Chondrocyte (in vitro differentiated cells): ENCODE data around the gene LAMA5. TPM values are rescaled to one million over a fixed set of nuclear protein-coding genes. Genes with fewer than 3 reads are reported as not detected.
A peak's percentile ranks its signal among the peaks of the same experiment; 100 is the strongest.

Source experiments
- DNase-seq: peaks from one replicate; pipeline ENCODE4 v3.0.0; 2021; ENCODE audit warnings: mixed read lengths, low spot score
- H3K27ac Mint-ChIP-seq: one replicate; pipeline ENCODE4 v1.8.0; 2021; ENCODE audit warnings: mild to moderate bottlenecking, moderate library complexity, mixed read lengths; ENCODE audit not compliant: unreplicated experiment
- H3K27me3 Mint-ChIP-seq: 2 replicates; pipeline ENCODE4 v1.8.0; 2021; ENCODE audit warnings: low read depth, mixed read lengths
- H3K36me3 Mint-ChIP-seq: 2 replicates; pipeline ENCODE4 v1.8.0; 2021; ENCODE audit warnings: low read depth, mixed read lengths
- H3K4me1 Mint-ChIP-seq: 2 replicates; pipeline ENCODE4 v1.8.0; 2021; ENCODE audit warnings: low read depth, mild to moderate bottlenecking, mixed read lengths
- H3K4me3 Mint-ChIP-seq: one replicate; pipeline ENCODE4 v1.8.0; 2021; ENCODE audit warnings: mild to moderate bottlenecking, moderate library complexity, mixed read lengths; ENCODE audit not compliant: unreplicated experiment
- H3K9me3 Mint-ChIP-seq: 2 replicates; pipeline ENCODE4 v1.8.0; 2021; ENCODE audit warnings: low read depth, mixed read lengths
- total RNA-seq: library from RNA; stranded (reverse); gene quantifications from 3 replicates; pipeline ENCODE4 v1.2.1, GENCODE V29; 2021
- TF ChIP-seq, protein P1 (sequence below): fragments of 200-600 bp; sonication (generic); IDR thresholded peaks from 2 replicates; pipeline ENCODE4 v1.5.0; 2021; ENCODE audit warnings: antibody characterized with exemption, mild to moderate bottlenecking, moderate library complexity

LAMA5 gene
- total RNA-seq, 1 donor from 2014 or later, result 368 TPM

DNA sequence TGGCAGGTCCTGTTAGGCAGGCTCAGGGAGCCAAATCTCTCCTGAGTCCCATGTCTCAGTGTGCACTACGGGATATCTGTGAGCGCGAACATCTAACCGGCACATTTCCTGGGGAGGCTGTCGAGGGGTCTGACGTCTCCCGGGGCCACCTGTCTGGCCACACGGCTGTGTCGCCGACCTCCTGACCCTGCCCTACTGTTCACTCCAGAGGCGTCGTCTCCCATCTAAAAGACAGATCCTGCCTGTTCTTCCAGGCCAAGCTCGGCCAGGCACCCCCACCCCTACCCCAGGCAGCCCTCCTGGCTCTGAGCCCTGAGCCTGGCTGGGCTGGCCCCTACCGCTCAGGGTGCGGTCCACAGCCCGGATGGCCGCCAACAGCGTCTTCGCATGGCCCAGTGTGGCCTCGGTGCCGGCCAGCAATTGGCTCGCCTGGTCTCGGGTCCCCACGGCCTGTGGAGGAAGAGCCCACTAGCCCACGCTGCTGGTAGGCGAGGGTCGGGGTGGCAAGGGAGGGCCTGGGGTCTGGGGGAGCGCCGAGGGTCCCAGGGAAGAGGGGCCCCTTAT is 47.7 kb downstream of the LAMA5 start:
- no peaks in the 10 kb centered on the region for H3K4me1 Mint-ChIP-seq
- TF ChIP-seq, protein P1, sequence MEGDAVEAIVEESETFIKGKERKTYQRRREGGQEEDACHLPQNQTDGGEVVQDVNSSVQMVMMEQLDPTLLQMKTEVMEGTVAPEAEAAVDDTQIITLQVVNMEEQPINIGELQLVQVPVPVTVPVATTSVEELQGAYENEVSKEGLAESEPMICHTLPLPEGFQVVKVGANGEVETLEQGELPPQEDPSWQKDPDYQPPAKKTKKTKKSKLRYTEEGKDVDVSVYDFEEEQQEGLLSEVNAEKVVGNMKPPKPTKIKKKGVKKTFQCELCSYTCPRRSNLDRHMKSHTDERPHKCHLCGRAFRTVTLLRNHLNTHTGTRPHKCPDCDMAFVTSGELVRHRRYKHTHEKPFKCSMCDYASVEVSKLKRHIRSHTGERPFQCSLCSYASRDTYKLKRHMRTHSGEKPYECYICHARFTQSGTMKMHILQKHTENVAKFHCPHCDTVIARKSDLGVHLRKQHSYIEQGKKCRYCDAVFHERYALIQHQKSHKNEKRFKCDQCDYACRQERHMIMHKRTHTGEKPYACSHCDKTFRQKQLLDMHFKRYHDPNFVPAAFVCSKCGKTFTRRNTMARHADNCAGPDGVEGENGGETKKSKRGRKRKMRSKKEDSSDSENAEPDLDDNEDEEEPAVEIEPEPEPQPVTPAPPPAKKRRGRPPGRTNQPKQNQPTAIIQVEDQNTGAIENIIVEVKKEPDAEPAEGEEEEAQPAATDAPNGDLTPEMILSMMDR, result no peak
- DNase-seq, result no peak
- H3K9me3 Mint-ChIP-seq, result no peaks in the 10 kb centered on the region
- H3K36me3 Mint-ChIP-seq, result peaks cover 18% of the 10 kb centered on the region
- no peak overlapping the region for H3K4me3 Mint-ChIP-seq
- H3K27me3 Mint-ChIP-seq, result no peaks in the 10 kb centered on the region
- H3K27ac Mint-ChIP-seq, result no peak overlapping the region

DNA sequence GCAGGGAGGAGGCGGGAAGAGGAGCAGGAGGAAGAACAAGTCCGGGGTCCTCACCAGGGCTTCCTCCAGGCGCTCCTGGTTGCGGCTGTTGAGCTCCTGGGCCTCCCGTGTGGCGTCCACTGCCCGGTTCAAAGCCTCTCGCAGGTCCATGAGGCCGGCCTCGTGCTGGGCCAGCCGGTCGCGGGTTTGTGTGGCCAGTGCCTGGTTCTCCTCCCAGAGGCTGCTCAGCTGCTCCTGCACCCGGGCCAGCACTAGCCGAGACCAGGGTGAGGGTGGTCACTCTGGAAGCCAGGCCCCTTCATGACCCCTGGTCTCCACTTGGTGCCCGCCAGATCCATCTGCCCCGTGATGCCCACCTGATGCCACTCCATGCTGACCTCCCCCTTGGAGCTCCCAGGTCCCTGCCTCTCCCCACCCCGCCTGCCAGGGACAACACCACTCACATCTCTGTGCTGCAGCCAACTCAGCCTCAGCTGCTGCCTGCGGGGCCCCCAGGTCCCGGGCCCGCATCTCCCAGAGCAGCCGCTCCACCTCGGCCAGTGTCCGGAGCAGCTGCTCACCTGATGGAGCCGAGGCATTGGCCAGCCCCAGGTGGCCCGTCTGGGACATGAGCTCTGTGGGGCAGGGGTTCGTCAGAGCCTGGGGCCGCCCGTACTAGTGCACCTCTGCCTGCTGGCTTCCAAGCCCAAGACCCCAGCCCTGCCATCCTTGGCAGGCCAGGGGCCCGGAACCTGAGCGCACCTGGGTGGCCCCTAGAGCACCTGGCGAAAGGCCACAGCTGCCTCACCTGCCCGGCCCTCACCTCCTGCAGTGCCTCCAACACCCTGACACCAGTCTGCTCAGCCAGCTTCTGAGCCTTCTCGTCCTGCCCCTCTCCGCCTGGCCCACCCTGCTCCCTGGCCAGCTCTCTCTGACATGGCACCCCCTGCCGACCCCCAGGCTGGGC is 48.4 kb downstream of the LAMA5 start:
- no peak overlapping the region for H3K4me3 Mint-ChIP-seq
- peaks cover 15% of the 10 kb centered on the region for H3K36me3 Mint-ChIP-seq
- TF ChIP-seq, protein P1, result no peak
- no peaks in the 10 kb centered on the region for H3K27me3 Mint-ChIP-seq
- H3K4me1 Mint-ChIP-seq, result no peaks in the 10 kb centered on the region
- H3K9me3 Mint-ChIP-seq, result no peaks in the 10 kb centered on the region
- DNase-seq, result no peak
- H3K27ac Mint-ChIP-seq, result peak overlapping the region; percentile 5

DNA sequence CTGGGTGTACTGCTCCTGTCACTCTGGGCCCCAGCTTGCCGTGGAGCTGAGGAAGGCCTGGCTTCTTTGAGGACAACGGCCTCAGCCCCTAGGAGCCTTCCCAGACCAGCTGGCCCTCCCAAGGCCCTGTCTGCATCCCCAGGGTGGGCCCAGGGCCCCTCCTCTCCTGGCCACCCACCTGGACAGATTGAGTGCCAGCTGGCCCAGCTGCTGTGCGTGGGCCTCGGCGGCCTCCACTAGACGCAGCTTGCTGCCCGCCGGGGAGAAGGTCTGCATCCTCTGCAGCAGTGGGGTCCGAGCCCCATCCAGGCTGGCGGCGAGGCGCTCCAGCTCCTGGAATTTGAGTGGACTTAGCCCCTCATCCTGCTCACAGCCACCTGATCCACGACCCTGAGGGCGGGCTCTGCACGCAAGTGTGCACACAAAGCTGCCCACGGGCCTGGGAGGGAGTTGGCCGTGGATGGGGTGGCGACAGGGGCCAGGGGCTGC is 49.9 kb downstream of the LAMA5 start:
- DNase-seq, result no peak
- H3K27me3 Mint-ChIP-seq, result no peaks in the 10 kb centered on the region
- H3K36me3 Mint-ChIP-seq, result peaks cover 15% of the 10 kb centered on the region
- no peak overlapping the region for H3K27ac Mint-ChIP-seq
- H3K4me1 Mint-ChIP-seq, result no peaks in the 10 kb centered on the region
- TF ChIP-seq, protein P1, result no peak
- no peaks in the 10 kb centered on the region for H3K9me3 Mint-ChIP-seq
- no peak overlapping the region for H3K4me3 Mint-ChIP-seq

DNA sequence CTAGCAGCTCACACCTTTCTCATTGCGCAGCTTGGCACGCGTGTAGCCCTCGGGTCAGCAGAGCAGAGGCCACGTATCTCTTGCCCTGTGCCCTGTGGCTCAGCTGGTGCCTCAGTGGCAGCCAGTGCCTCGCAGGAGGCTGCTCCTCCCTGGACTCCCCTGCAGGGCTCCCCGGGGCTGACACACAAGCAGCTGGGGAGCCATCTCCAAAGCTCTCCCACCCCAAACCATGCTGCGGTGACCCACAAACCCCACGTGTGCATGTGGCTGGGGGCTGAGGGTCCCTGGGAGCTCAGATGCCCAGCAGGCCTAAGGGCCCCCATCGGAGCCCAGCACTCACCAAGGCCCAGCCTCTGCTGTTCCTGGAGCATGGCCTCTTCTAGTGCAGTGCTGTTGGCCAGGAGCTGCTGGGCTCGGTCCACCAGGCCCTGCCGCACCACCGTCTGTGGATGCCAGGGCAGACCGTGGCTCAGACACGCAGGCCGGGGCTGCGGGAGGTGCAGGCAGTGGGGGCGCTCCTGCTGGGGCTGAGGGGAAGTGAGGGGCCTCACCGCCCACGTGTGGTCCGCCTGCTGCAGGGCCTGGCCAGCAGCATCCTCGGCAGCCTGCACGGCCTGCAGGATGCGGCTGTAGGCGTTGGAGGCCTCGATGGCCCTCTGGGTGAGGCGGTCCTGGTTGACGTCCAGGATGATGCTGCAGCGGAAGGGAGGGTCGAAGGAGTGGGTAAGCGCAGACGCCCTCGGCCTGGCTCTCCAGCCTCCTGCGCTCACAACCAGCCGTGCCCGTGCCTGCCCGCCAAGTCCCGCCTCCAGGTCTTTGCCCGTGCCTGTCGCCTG is 50.6 kb downstream of the LAMA5 start:
- H3K27ac Mint-ChIP-seq, result no peak overlapping the region
- no peak for DNase-seq
- H3K4me1 Mint-ChIP-seq, result no peaks in the 10 kb centered on the region
- TF ChIP-seq, protein P1, result no peak
- no peak overlapping the region for H3K4me3 Mint-ChIP-seq
- H3K9me3 Mint-ChIP-seq, result no peaks in the 10 kb centered on the region
- H3K36me3 Mint-ChIP-seq, result peaks cover 14% of the 10 kb centered on the region
- H3K27me3 Mint-ChIP-seq, result no peaks in the 10 kb centered on the region

DNA sequence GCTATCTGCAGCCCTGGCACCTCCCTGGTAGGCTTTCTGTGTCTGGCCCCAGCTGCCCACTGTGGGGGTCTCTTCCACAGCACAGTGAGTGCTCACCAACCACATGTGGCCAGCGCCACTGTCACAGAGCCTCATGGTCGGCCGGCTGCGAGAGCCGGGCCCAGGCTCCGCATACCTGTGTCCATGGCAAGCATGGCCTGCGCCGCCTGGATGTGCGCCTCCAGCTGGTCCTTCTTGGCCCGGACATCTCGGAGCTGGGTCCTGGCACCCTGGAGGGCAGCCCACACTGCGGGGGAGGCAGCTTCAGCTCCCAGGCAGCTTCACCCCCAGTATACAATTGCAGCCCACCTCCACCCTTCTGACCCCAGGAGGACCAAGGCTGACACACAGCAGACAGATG is 51.3 kb downstream of the LAMA5 start:
- H3K27ac Mint-ChIP-seq, result no peak overlapping the region
- TF ChIP-seq, protein P1, result no peak
- H3K4me1 Mint-ChIP-seq, result no peaks in the 10 kb centered on the region

More for the DNA sequence above, 51.3 kb downstream of the LAMA5 start:
- Mint-ChIP-seq H3K4me3 (no peak overlapping the region), H3K27me3 (no peaks in the 10 kb centered on the region), H3K36me3 (peaks cover 14% of the 10 kb centered on the region), H3K9me3 (no peaks in the 10 kb centered on the region)
- DNase-seq, result no peak
